ENCODE data around the gene CLCN4.

The CLCN4 gene

GRCh38 chrX:10199212-10199611 lies 42.4 kb downstream of the CLCN4 start:
- no peak for DNase-seq

GRCh38 chrX:10203617-10204016 lies 46.8 kb downstream of the CLCN4 start:
- no peak for DNase-seq

- DNase-seq = no peak
Observed at GRCh38 chrX:10206317-10206716, 49.5 kb downstream of the CLCN4 start.

GRCh38 chrX:10208281-10208856 lies 51.6 kb downstream of the CLCN4 start:
- no peak for DNase-seq

GRCh38 chrX:10208953-10209352 lies 52.2 kb downstream of the CLCN4 start:
- no peak for DNase-seq

- no peak for DNase-seq
Observed at GRCh38 chrX:10212395-10212794, 55.6 kb downstream of the CLCN4 start.

GRCh38 chrX:10213716-10214115 lies 56.9 kb downstream of the CLCN4 start:
- no peak for DNase-seq

- no peak for DNase-seq
Observed at GRCh38 chrX:10216208-10216607, 59.4 kb downstream of the CLCN4 start.

- DNase-seq = no peak
Observed at GRCh38 chrX:10217198-10217597, 60.4 kb downstream of the CLCN4 start.

GRCh38 chrX:10221651-10222050 lies 64.9 kb downstream of the CLCN4 start:
- no peak for DNase-seq

- no peak for DNase-seq
Observed at GRCh38 chrX:10223276-10223675, 66.5 kb downstream of the CLCN4 start.

GRCh38 chrX:10223781-10224180 lies 67.0 kb downstream of the CLCN4 start:
- DNase-seq = no peak

GRCh38 chrX:10230222-10230621 lies 73.4 kb downstream of the CLCN4 start:
- no peak for DNase-seq

- DNase-seq = no peak
Observed at GRCh38 chrX:10231461-10231860, 74.7 kb downstream of the CLCN4 start.

GRCh38 chrX:10233173-10233572 lies 76.4 kb downstream of the CLCN4 start:
- DNase-seq = no peak

GRCh38 chrX:10233696-10234095 lies 76.9 kb downstream of the CLCN4 start:
- DNase-seq = no peak

- DNase-seq = no peak
Observed at GRCh38 chrX:10235851-10236250, 79.1 kb downstream of the CLCN4 start.

GRCh38 chrX:10237241-10237640 lies 80.5 kb downstream of the CLCN4 start:
- no peak for DNase-seq

GRCh38 chrX:10239611-10240064 lies 82.9 kb downstream of the CLCN4 start:
- DNase-seq = no peak

GRCh38 chrX:10240918-10241317 lies 84.1 kb downstream of the CLCN4 start:
- DNase-seq = no peak

GRCh38 chrX:10242026-10242425 lies 85.3 kb downstream of the CLCN4 start:
- no peak for DNase-seq

- DNase-seq = no peak
Observed at GRCh38 chrX:10243106-10243505, 86.3 kb downstream of the CLCN4 start.

GRCh38 chrX:10244915-10245622 lies 88.3 kb downstream of the CLCN4 start:
- DNase-seq = no peak

GRCh38 chrX:10245886-10246285 lies 89.1 kb downstream of the CLCN4 start:
- no peak for DNase-seq

GRCh38 chrX:10246297-10246696 lies 89.5 kb downstream of the CLCN4 start:
- DNase-seq = no peak
